HepG2 (cell line): Measurements from ENCODE around the gene AGAP1. TPM values are rescaled to one million over a fixed set of nuclear protein-coding genes. Genes with fewer than 3 reads are reported as not detected.
A peak's percentile ranks its signal among the peaks of the same experiment; 100 is the strongest.

ENCODE experiments used
- ATAC-seq: fragments of 200-7000 bp; cut with Tn5 transposase; 3 replicates; pipeline ENCODE4 v1.9.1; 2020; ENCODE audit warnings: mild to moderate bottlenecking, moderate library complexity
- BruUV-seq: library from RNA; stranded (reverse); fragments of 400-500 nt; replicated peaks from 2 replicates; lab custom pipeline; 2021; lab: Mats Ljungman, UMichigan
- CTCF ChIA-PET: fragments of 300-600 bp; formaldehyde crosslinking; extraction: SDS; loops from one replicate; lab custom pipeline; 2021; ENCODE audit warnings: low total read pairs, inconsistent platforms, low intra/inter-chr PET ratio; lab: Yijun Ruan, JAX
- POLR2A ChIA-PET: fragments of 350-600 bp; sonication (Branson Sonifier 250); formaldehyde crosslinking; loops from one replicate; lab custom pipeline; 2020; ENCODE audit warnings: antibody characterized with exemption, inconsistent platforms; lab: Yijun Ruan, JAX
- DNase-seq: peaks from one replicate; pipeline ENCODE4 v3.0.0-alpha.2; 2015; ENCODE audit warnings: low spot score
- FAIRE-seq: peaks from 3 replicates; lab custom pipeline; 2011; peaks lifted over from hg19 to GRCh38; lab: Jason Lieb, UNC
- H2AFZ ChIP-seq: one replicate; pipeline ENCODE4 v1.6.1; 2011; ENCODE audit warnings: low read length, inconsistent platforms
- H3K27ac ChIP-seq: fragments of 300-600 bp; 3 replicates; pipeline ENCODE4 v1.8.0; 2011; ENCODE audit warnings: mixed run types, mild to moderate bottlenecking, mixed read lengths, low read length, inconsistent platforms; ENCODE audit not compliant: insufficient read depth; ENCODE audit errors: extremely low read length
- H3K27me3 ChIP-seq, 2 experiments: fragments of 200-600 bp in 1 of 2; 2 replicates in 1 of 2; 3 replicates in 1 of 2; pipeline versions ENCODE4 v1.6.0 to v1.8.0; 2011; ENCODE audit warnings: low read length in 2 of 2, mild to moderate bottlenecking in 2 of 2, moderate library complexity in 2 of 2, inconsistent platforms in 1 of 2; ENCODE audit not compliant: insufficient read depth in 2 of 2, control insufficient read depth in 1 of 2
- H3K36me3 ChIP-seq, 2 experiments: fragments of 200-600 bp in 1 of 2; replicated peaks in 1 of 2; 2 replicates in 1 of 2; 3 replicates in 1 of 2; pipeline versions ENCODE4 v1.5.1 to v1.8.0; 2011; ENCODE audit warnings: low read length in 2 of 2, inconsistent platforms in 1 of 2; ENCODE audit not compliant: insufficient read depth in 2 of 2, control insufficient read depth in 1 of 2
- H3K4me1 ChIP-seq: 2 replicates; pipeline ENCODE4 v1.5.1; 2012; ENCODE audit warnings: low read length, inconsistent platforms; ENCODE audit not compliant: insufficient read depth
- H3K4me2 ChIP-seq: 2 replicates; pipeline ENCODE4 v1.6.0; 2011; ENCODE audit warnings: low read depth, low read length, inconsistent platforms
- H3K4me3 ChIP-seq, 3 experiments: fragments of 200-600 bp in 1 of 3; sonication (generic), shearing (Covaris generic) in 1 of 3; replicated peaks in 1 of 3; 2 replicates each; pipeline ENCODE4 v1.5.1; 2011 to 2016; ENCODE audit warnings: low read length in 3 of 3, inconsistent platforms in 2 of 3, low read depth in 2 of 3, mild to moderate bottlenecking in 2 of 3, control low read depth in 1 of 3, mixed read lengths in 1 of 3; ENCODE audit not compliant: insufficient read depth in 1 of 3
- H3K79me2 ChIP-seq: one replicate; pipeline ENCODE4 v1.6.1; 2011; ENCODE audit warnings: low read length, inconsistent platforms; ENCODE audit not compliant: insufficient read depth
- H3K9ac ChIP-seq: 2 replicates; pipeline ENCODE4 v1.6.0; 2011; ENCODE audit warnings: mild to moderate bottlenecking, low read depth, low read length, inconsistent platforms; ENCODE audit not compliant: insufficient read depth
- H3K9me3 ChIP-seq: 2 replicates; pipeline ENCODE4 v1.5.1; 2012; ENCODE audit warnings: mild to moderate bottlenecking, low read length
- H4K20me1 ChIP-seq: 2 replicates; pipeline ENCODE4 v1.6.0; 2011; ENCODE audit warnings: inconsistent platforms, mild to moderate bottlenecking, low read length, moderate library complexity; ENCODE audit not compliant: insufficient read depth
- DMAP1 ChIP-seq: IDR thresholded peaks from 2 replicates; pipeline ENCODE4 v1.6.1; 2016
- KDM5B ChIP-seq: sonication (generic); formaldehyde crosslinking; IDR thresholded peaks from 2 replicates; pipeline ENCODE4 v1.4.0; 2020; ENCODE audit warnings: missing genetic modification reagents, mild to moderate bottlenecking, borderline replicate concordance
- MYC ChIP-seq: sonication (generic); formaldehyde crosslinking; IDR thresholded peaks from 2 replicates; pipeline ENCODE4 v1.9.0; 2021; ENCODE audit warnings: missing genetic modification reagents, borderline replicate concordance
- MYPOP ChIP-seq: sonication (generic); formaldehyde crosslinking; IDR thresholded peaks from 2 replicates; pipeline ENCODE4 v1.8.1; 2023; ENCODE audit warnings: mild to moderate bottlenecking, moderate library complexity, missing genetic modification reagents
- NFKB2 ChIP-seq: sonication (generic); formaldehyde crosslinking; IDR thresholded peaks from 2 replicates; pipeline ENCODE4 v1.4.0; 2020; ENCODE audit warnings: missing genetic modification reagents, borderline replicate concordance
- ZFAT ChIP-seq: sonication (generic); formaldehyde crosslinking; conservative IDR thresholded peaks from 2 replicates; pipeline ENCODE4 v1.8.1; 2023; ENCODE audit warnings: missing genetic modification reagents, inconsistent platforms
- ZNF224 ChIP-seq: sonication (generic); formaldehyde crosslinking; IDR thresholded peaks from 2 replicates; pipeline ENCODE4 v1.5.0; 2020; ENCODE audit warnings: mild to moderate bottlenecking, missing genetic modification reagents
- ZNF687 ChIP-seq: sonication (generic); formaldehyde crosslinking; IDR thresholded peaks from 2 replicates; pipeline ENCODE4 v1.5.1; 2020; ENCODE audit warnings: mild to moderate bottlenecking, missing genetic modification reagents, moderate library complexity
- ZNF713 ChIP-seq: sonication (generic); formaldehyde crosslinking; IDR thresholded peaks from 2 replicates; pipeline ENCODE4 v1.4.0; 2020; ENCODE audit warnings: mild to moderate bottlenecking, missing genetic modification reagents
- ZNF770 ChIP-seq: sonication (generic); formaldehyde crosslinking; IDR thresholded peaks from 2 replicates; pipeline ENCODE4 v1.5.0; 2020; ENCODE audit warnings: mild to moderate bottlenecking, missing genetic modification reagents
- WGBS: methylation state at CpG from one replicate; pipeline ENCODE4 v1.1.6; 2017; ENCODE audit warnings: low lambda C conversion rate; 5-methylcytosine and 5-hydroxymethylcytosine counted together
- in situ Hi-C: cut with HindIII; loops from 2 replicates; pipeline ENCODE4 v1.10.0; 2017; ENCODE audit warnings: low pct_unique_long_range_greater_than_20kb; ENCODE audit not compliant: extremely low pct_ligation_motif_present
- intact Hi-C: fragments of 100-400 bp; cut with micrococcal nuclease; formaldehyde crosslinking; loops from one replicate; pipeline ENCODE4 v1.10.0; 2022; ENCODE audit not compliant: unreplicated experiment
- polyA plus RNA-seq, 8 experiments: library from polyadenylated mRNA; depleted of rRNA in 3 of 8; stranded (reverse) in 7 of 8; unstranded in 1 of 8; fragments of >200 nt; fragmentation: Illumina TruSeq in 4 of 8; extraction: Trizol in 4 of 8; gene quantifications; 2 replicates each; pipeline versions ENCODE4 v1.2.1 to v1.2.3, GENCODE V29; 2011 to 2016; ENCODE audit warnings: low read depth in 4 of 8, missing spikeins in 1 of 8, mixed read lengths in 1 of 8; ENCODE audit not compliant: insufficient read depth in 1 of 8
- total RNA-seq, 5 experiments: library from RNA; depleted of rRNA; stranded (reverse); fragments of >200 nt; fragmentation: Illumina TruSeq; extraction: Trizol; gene quantifications; 2 replicates each; pipeline ENCODE4 v1.2.3, GENCODE V29; 2016; ENCODE audit warnings: low read depth in 1 of 5

AGAP1 gene
- total and polyA plus RNA-seq, 2 of the 13 experiments (the other 11 are each of a cell fraction or from before 2014, with no cell fraction given): 21.2 to 32.7 TPM

GRCh38 chr2:235594964-235595363 is 101.1 kb downstream of the AGAP1 start:
- H2AFZ ChIP-seq: no peak overlapping the region
- peaks cover 38% of the 10 kb centered on the region for H3K4me1 ChIP-seq
- no peak overlapping the region for H3K4me2 ChIP-seq
- H3K9ac ChIP-seq: no peak overlapping the region
- BruUV-seq: no TSS peak
- no peak overlapping the region for H3K27ac ChIP-seq
- DNase-seq: no peak
- no peak overlapping the region for H3K4me3 ChIP-seq
- ATAC-seq: no peak
- intact Hi-C loops (loop anchor here (1.0 to 10.0 kb wide), 5 partner anchors 42 to 330 kb away; no protein-coding TSS in a partner anchor), in situ Hi-C loops (loop anchor here (5.0 kb wide), 2 partner anchors 152 to 453 kb away; no protein-coding TSS in a partner anchor)
- peaks cover 4 to 6% of the 10 kb centered on the region in 2 experiments; a peak in 3 of 5 replicates for H3K36me3 ChIP-seq
- CTCF ChIA-PET: interaction anchor here (1.4 to 3.9 kb wide), 6 partner anchors 75 to 459 kb away, joined by 4 to 53 read pairs (median 8); no protein-coding TSS in a partner anchor
- POLR2A ChIA-PET: no interaction called here
- peaks cover 64% of the 10 kb centered on the region for H4K20me1 ChIP-seq
- H3K9me3 ChIP-seq: no peaks in the 10 kb centered on the region
- H3K79me2 ChIP-seq: peaks cover 37% of the 10 kb centered on the region
- no peak for FAIRE-seq
- H3K27me3 ChIP-seq: no peaks in the 10 kb centered on the region
- 80% methylated on average over 7 of the region's 8 CpGs for WGBS
- TF ChIP-seq NFKB2 (no peak), ZNF713 (no peak), MYC (CRISPR knock-in tag) (no peak), DMAP1 (CRISPR knock-in tag) (no peak), KDM5B (CRISPR knock-in tag) (peak; percentile 55; the same call in 1 of the 2 replicates), ZNF770 (CRISPR knock-in tag) (no peak), MYPOP (CRISPR knock-in tag) (no peak), ZFAT (CRISPR knock-in tag) (no peak), ZNF687 (CRISPR knock-in tag) (no peak), ZNF224 (no peak)
